GM19372 (cell line): ENCODE measurements around the gene RTRAF.

ENCODE experiments used
- ATAC-seq: cut with Tn5 transposase; IDR thresholded peaks from one replicate; pipeline ENCODE4 v1.9.1; 2021; ENCODE audit warnings: mild to moderate bottlenecking, low read depth, moderate library complexity; ENCODE audit not compliant: unreplicated experiment

RTRAF gene

GRCh38 chr14:51993285-51993920 lies 4.1 kb downstream of the RTRAF start:
- no peak for ATAC-seq

- no peak for ATAC-seq
Observed at GRCh38 chr14:51996148-51996746, 6.9 kb downstream of the RTRAF start.

- ATAC-seq: no peak
Observed at GRCh38 chr14:51998348-51998747, 9.0 kb downstream of the RTRAF start.

GRCh38 chr14:51999084-51999483 lies 9.7 kb downstream of the RTRAF start:
- ATAC-seq: no peak

- ATAC-seq: no peak
Observed at GRCh38 chr14:52000019-52000582, 10.8 kb downstream of the RTRAF start.

- ATAC-seq: no peak
Observed at GRCh38 chr14:52000696-52001095, 11.3 kb downstream of the RTRAF start.

GRCh38 chr14:52002542-52002941 lies 13.2 kb downstream of the RTRAF start:
- no peak for ATAC-seq

GRCh38 chr14:52003324-52003723 lies 14.0 kb downstream of the RTRAF start:
- no peak for ATAC-seq

- ATAC-seq: no peak
Observed at GRCh38 chr14:52005625-52006024, 16.3 kb downstream of the RTRAF start.

GRCh38 chr14:52006361-52006760 lies 17.0 kb downstream of the RTRAF start:
- no peak for ATAC-seq

- no peak for ATAC-seq
Observed at GRCh38 chr14:52007211-52007610, 17.9 kb downstream of the RTRAF start.

- no peak for ATAC-seq
Observed at GRCh38 chr14:52007637-52008036, 18.3 kb downstream of the RTRAF start.

GRCh38 chr14:52008136-52008535 lies 18.8 kb downstream of the RTRAF start:
- ATAC-seq: no peak

- ATAC-seq: no peak
Observed at GRCh38 chr14:52010173-52010693, 20.9 kb downstream of the RTRAF start.

GRCh38 chr14:52011523-52011922 lies 22.2 kb downstream of the RTRAF start:
- no peak for ATAC-seq

GRCh38 chr14:52012635-52013034 lies 23.3 kb downstream of the RTRAF start:
- no peak for ATAC-seq

GRCh38 chr14:52013984-52014600 lies 24.7 kb downstream of the RTRAF start:
- ATAC-seq: no peak

GRCh38 chr14:52014601-52015267 lies 25.4 kb downstream of the RTRAF start:
- ATAC-seq: no peak

- no peak for ATAC-seq
Observed at GRCh38 chr14:52015411-52016030, 26.2 kb downstream of the RTRAF start.

GRCh38 chr14:52018252-52018651 lies 28.9 kb downstream of the RTRAF start:
- no peak for ATAC-seq

- no peak for ATAC-seq
Observed at GRCh38 chr14:52018970-52019369, 29.6 kb downstream of the RTRAF start.
